ENCODE results near the gene MYEF2. TPM values are rescaled to one million over a fixed set of nuclear protein-coding genes. Genes with fewer than 3 reads are reported as not detected.

Gene MYEF2
- total and polyA plus RNA-seq, 5 experiments from 2014 or later = 0.81 to 24.5 (median 2.4) TPM

DNA sequence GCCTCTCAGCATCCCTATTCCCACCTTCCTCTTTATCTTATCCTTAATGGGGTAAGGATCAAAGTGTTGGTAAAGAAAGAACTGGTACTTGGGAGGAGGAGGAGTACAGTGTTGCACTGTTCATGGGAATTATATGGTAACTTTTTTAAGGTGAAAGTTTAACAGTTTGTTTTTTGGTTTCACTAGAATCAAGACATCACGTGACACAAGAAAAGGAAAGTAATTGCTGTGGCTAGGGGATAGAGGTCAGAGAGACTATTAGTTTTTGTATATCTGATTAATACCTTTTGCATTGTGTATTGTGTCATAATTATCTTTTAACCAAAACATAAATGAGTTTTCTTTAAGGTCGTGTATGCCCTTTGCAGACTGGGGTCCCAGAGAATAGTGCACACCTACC is 80.8 kb downstream of the MYEF2 start:
- H3K27me3 Mint-ChIP-seq = peaks cover 8 to 45% (median 11%) of the 10 kb centered on the region in 5 donors
- POLR2A ChIA-PET = no interaction called here
- no peak for DNase-seq

DNA sequence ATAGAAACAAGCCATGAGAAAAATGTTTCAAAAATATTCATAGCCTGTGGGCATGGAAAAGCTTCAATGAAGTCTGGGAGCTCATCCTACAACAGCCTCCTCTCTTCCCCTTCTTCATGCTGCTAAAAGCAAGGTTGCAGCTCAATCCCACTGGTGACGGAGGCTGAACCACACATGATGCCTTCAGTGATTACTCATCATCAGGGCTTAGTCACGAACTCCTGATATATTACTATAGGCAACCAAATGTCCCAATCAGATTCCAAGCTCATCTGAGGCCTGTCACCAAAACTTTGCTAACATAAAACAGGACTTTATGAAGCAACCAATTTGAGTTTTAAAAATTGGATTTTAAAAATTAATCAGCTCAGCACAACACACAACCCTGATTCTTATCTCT is 81.3 kb downstream of the MYEF2 start:
- H3K4me3 Mint-ChIP-seq = no peak overlapping the region

More for the DNA sequence above, 80.8 kb downstream of the MYEF2 start:
- Mint-ChIP-seq H3K27ac (no peak overlapping the region), H3K9me3 (peaks cover 0 to 3% (median 0%) of the 10 kb centered on the region in 9 donors), H3K4me1 (no peaks in the 10 kb centered on the region), H3K4me3 (no peak overlapping the region), H3K36me3 (no peaks in the 10 kb centered on the region)
- ATAC-seq = no peak

DNA sequence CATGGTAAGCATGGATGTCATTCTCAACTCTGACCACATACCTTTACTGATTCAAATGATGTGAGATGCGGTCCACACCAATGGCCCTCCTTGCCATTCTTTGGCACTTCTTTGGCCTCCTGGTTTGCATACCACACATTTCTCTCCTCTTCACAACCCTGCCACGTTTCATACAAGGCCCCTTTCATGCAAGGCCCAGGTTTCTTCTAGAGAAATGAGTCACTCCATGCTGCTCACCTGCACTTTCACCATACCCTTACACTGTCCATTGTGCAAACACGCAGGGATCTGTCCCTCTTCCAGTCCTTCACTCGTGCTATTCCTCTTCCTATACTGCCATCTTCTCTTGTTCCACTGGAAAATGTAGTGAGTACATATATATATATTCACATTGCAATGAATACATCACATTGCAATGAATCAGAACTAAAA is 81.7 kb downstream of the MYEF2 start:
- Mint-ChIP-seq H3K4me3 (no peak overlapping the region), H3K9me3 (peaks cover 0 to 3% (median 0%) of the 10 kb centered on the region in 9 donors), H3K36me3 (no peaks in the 10 kb centered on the region), H3K4me1 (no peaks in the 10 kb centered on the region), H3K27me3 (peaks cover 8 to 44% (median 11%) of the 10 kb centered on the region in 5 donors), H3K27ac (no peak overlapping the region)
- ATAC-seq (no peak), DNase-seq (no peak)
- POLR2A ChIA-PET = no interaction called here

More for the DNA sequence above, 81.3 kb downstream of the MYEF2 start:
- Mint-ChIP-seq H3K27me3 (peaks cover 8 to 44% (median 11%) of the 10 kb centered on the region in 5 donors), H3K27ac (no peak overlapping the region), H3K9me3 (peaks cover 0 to 3% (median 0%) of the 10 kb centered on the region in 9 donors), H3K36me3 (no peaks in the 10 kb centered on the region), H3K4me1 (no peaks in the 10 kb centered on the region)
- POLR2A ChIA-PET = no interaction called here
- ATAC-seq (no peak), DNase-seq (no peak)

DNA sequence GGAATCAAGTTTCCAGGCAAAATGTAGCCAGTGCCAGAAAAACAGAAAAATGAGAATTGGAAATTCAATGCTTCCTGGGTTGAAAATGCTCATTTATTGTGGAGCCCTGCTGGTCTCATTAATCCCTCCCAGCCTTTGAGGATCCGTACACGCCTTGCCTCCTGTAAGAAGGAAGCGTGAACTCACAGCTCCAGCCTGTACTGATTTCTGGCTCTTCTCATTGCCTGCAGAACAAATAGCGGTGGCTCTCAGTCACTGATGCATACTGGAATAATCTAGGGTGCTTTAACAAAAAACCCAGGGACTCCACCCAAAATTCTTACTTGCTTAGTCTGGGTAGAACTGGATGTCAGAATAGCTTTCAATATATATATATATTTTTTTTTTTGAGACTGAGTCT is 86.6 kb downstream of the MYEF2 start:
- no peak overlapping the region for H3K4me3 Mint-ChIP-seq
- no peaks in the 10 kb centered on the region for H3K4me1 Mint-ChIP-seq

DNA sequence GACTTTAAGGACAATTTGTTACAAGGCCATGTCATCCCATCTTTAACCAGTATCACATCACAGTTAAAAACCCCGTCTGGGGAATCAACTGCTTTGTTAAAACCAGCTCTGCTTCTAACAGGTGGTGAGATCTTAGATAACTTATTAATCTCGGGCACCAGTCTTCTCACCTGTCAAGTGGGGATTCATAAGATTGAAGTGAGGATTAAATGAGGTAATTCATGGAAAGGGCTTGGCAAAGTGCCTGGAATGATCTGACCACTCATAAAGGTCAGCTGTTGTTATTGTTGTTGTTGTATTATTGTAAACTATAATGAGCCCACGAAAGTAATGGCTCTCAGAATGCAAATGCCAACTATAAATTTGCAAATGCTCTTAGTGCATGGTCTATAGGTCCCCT is 87.4 kb downstream of the MYEF2 start:
- Mint-ChIP-seq H3K9me3 (no peaks in the 10 kb centered on the region), H3K27me3 (peaks cover 3 to 13% (median 6%) of the 10 kb centered on the region in 5 donors), H3K27ac (no peak overlapping the region)

More for the DNA sequence above, 86.6 kb downstream of the MYEF2 start:
- H3K9me3 Mint-ChIP-seq = peaks cover 0 to 2% (median 0%) of the 10 kb centered on the region in 9 donors
- ATAC-seq (no peak), DNase-seq (no peak)
- H3K27me3 Mint-ChIP-seq = peaks cover 4 to 15% (median 7%) of the 10 kb centered on the region in 5 donors
- POLR2A ChIA-PET = no interaction called here
- no peaks in the 10 kb centered on the region for H3K36me3 Mint-ChIP-seq
- H3K27ac Mint-ChIP-seq = no peak overlapping the region

DNA sequence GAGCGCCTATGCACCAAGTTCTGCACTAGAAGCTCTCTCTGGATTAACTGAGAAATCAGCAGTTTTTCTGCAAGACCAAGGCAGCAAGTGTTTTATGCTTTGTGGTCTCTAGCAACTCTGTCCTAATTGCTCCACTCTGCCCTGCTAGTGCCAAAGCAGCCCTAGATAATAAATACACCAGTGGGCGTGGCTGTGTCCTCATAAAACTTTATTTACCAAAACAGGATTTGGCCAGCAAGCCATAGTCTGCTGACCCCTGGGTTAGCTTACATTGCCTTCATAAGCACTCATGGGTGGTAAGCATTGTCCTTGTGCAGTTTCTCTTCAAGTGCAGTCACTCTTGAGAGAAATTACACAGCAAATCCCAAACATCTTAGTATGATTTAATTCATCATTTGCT is 88.0 kb downstream of the MYEF2 start:
- Mint-ChIP-seq H3K4me1 (no peaks in the 10 kb centered on the region), H3K27ac (no peak overlapping the region), H3K4me3 (no peak overlapping the region), H3K27me3 (peaks cover 3 to 13% (median 6%) of the 10 kb centered on the region in 5 donors), H3K9me3 (no peaks in the 10 kb centered on the region), H3K36me3 (no peaks in the 10 kb centered on the region)
- DNase-seq = no peak
- no peak for ATAC-seq
- POLR2A ChIA-PET = no interaction called here

More for the DNA sequence above, 87.4 kb downstream of the MYEF2 start:
- no peak for DNase-seq
- POLR2A ChIA-PET = interaction anchor here (0.6 kb wide), 1 partner anchor 28 kb away, joined by 7 read pairs; no protein-coding TSS in a partner anchor
- Mint-ChIP-seq H3K4me3 (no peak overlapping the region), H3K36me3 (no peaks in the 10 kb centered on the region), H3K4me1 (no peaks in the 10 kb centered on the region)
- no peak for ATAC-seq

DNA sequence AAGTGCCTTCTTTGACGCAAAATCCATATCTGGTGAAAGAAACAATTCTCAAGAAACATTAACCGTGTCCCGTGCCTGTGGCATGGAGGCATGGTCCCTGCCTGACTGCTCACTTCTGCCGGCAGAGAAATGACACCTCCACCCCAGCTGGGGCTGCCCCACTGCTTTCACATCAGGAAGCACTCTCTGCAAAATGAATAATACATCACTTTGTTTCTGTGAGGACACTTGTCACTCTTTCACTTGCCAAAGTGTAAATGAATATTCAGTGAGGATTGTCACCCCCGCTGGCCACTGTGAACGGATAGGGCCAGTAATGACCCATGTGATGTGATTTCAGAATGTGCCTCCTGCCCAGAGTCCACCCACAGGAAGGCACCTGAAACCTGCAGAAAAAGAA is 88.4 kb downstream of the MYEF2 start:
- no peak for DNase-seq
- Mint-ChIP-seq H3K9me3 (no peaks in the 10 kb centered on the region), H3K4me1 (no peaks in the 10 kb centered on the region), H3K27me3 (peaks cover 3 to 13% (median 6%) of the 10 kb centered on the region in 5 donors), H3K4me3 (no peak overlapping the region), H3K36me3 (no peaks in the 10 kb centered on the region), H3K27ac (no peak overlapping the region)
- POLR2A ChIA-PET = no interaction called here
- no peak for ATAC-seq

DNA sequence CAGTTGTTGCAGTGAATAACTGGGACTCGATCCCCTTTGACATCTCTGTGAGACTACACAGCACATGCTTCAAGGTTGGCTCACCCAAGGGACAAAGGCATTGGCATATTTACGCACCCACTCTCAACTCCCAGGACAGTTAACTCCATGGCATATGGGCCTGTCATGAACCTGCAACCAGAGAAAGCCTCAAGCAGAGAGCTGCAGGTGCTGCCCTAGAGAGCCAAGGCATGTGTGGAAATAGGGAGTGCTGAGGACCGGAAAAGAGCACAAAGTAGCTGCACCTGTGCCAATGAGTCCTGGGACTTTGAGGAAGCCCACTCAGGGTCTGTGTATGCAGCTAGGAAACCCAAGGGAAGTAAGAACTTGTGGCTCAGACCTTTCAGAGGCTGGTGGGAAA is 90.3 kb downstream of the MYEF2 start:
- POLR2A ChIA-PET = no interaction called here
- H3K9me3 Mint-ChIP-seq = no peaks in the 10 kb centered on the region
- no peaks in the 10 kb centered on the region for H3K36me3 Mint-ChIP-seq
- H3K4me1 Mint-ChIP-seq = no peaks in the 10 kb centered on the region
- no peak overlapping the region for H3K4me3 Mint-ChIP-seq
- peaks cover 2 to 5% (median 3%) of the 10 kb centered on the region in 5 donors for H3K27me3 Mint-ChIP-seq
- H3K27ac Mint-ChIP-seq = no peak overlapping the region
- ATAC-seq (no peak), DNase-seq (no peak)

DNA sequence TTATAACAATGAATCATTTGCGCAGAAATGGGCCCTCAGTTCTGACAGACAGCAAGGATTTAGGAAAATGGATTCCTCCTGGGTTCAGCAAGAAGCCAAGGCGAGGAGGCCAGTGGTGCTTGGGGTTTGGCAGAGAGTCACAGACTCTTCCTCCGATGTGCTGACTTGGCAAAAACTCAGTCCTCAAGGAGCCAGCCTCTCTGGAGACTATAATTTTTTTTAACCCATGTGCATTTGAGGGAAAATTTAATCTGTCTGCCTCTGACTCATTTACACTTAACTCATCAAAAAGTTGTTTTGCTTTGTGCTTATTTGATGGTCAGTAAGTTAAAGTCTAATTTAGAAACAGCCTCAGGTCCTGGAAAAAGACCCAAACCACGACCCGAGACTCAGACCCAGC is 91.5 kb downstream of the MYEF2 start:
- ATAC-seq = no peak
- DNase-seq = no peak
- Mint-ChIP-seq H3K4me3 (no peak overlapping the region), H3K4me1 (no peaks in the 10 kb centered on the region), H3K36me3 (no peaks in the 10 kb centered on the region), H3K9me3 (no peaks in the 10 kb centered on the region), H3K27me3 (peaks cover 3 to 12% (median 5%) of the 10 kb centered on the region in 5 donors), H3K27ac (no peak overlapping the region)
- POLR2A ChIA-PET = no interaction called here

DNA sequence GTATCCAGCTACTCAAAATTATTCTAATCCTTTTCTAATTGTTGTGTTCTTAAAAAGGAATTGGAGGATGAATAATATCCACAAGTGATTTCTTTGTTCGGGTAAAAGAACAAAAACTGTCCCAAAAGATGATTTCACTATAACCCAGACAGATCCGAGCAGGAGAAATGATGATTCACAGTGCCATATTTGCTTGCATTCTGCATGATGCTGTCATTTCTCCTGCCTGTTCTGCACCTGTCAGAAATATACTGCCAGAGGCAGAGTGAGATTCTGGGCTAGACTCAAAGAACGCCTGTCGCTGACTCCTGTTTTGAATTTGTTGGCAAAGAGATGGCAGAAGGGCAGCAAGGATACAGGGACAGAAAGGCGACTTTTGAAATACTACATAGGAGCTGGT is 92.0 kb downstream of the MYEF2 start:
- DNase-seq = no peak
- Mint-ChIP-seq H3K4me1 (no peaks in the 10 kb centered on the region), H3K27me3 (peaks cover 3 to 12% (median 5%) of the 10 kb centered on the region in 5 donors), H3K9me3 (no peaks in the 10 kb centered on the region), H3K27ac (no peak overlapping the region), H3K4me3 (no peak overlapping the region), H3K36me3 (no peaks in the 10 kb centered on the region)
- no peak for ATAC-seq
- POLR2A ChIA-PET = no interaction called here

DNA sequence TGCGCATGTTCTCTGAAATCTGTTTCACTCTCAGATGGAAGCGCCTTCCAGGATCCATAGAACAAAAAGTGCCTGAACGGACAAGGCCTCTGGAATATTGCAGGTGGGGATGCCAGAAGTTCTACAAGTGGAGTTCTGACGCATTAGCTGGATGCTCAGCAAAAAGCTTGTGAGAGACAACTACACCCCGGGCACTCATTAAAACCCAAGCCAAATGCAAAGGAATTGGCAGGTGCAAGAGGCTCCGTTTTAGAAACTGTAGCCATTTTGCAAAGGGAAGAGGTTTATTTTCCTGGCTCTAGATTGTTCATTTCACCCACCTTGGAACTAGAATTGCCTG is 92.5 kb downstream of the MYEF2 start:
- no peak overlapping the region for H3K27ac Mint-ChIP-seq
- no peaks in the 10 kb centered on the region for H3K9me3 Mint-ChIP-seq
- DNase-seq (no peak), ATAC-seq (no peak)
- POLR2A ChIA-PET = no interaction called here
- H3K4me1 Mint-ChIP-seq = no peaks in the 10 kb centered on the region
- no peak overlapping the region for H3K4me3 Mint-ChIP-seq
- no peaks in the 10 kb centered on the region for H3K36me3 Mint-ChIP-seq
- H3K27me3 Mint-ChIP-seq = peaks cover 3 to 12% (median 4%) of the 10 kb centered on the region in 5 donors

DNA sequence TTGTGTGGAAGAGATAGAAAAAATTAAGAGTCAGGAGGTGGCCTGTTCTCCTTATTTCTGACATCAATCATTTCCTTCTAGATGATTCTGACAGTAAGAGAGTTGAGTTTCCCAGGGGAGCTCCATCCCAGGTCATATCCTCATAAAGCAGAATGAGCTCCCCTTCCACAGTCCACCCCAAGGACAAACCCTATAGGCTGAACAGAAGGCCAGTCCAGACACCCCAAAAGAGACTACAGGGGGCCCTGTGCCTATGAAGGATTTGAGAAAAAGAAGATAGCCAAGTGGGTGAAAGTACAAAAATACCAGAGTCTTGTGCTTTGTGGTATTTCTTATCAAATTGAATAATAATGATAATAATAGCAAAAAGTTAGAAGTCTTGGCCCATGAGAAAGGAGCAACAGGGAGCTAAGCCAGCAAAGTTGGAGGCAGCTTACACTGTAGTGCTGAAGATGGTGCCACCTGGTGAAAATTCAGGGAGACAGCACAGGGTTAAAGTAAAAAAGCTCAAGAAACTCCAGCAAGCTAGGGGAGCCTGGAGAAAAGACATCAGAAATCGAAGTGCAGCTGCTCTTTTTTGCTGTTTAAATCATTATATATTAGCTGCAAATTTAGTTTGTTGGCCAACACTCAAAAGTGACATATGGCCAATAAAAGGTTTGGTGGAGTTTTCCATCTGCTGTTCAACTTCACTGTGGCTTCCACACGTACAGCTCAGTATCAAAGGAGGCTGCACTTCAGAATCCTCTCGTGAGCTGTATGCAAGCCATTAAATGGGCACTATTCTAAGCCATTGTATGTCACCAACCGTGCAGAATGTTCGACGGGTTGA is 93.1 kb downstream of the MYEF2 start:
- DNase-seq (no peak), ATAC-seq (no peak)
- POLR2A ChIA-PET = no interaction called here
- Mint-ChIP-seq H3K36me3 (no peaks in the 10 kb centered on the region), H3K9me3 (no peaks in the 10 kb centered on the region), H3K4me1 (no peaks in the 10 kb centered on the region), H3K4me3 (no peak overlapping the region), H3K27ac (no peak overlapping the region), H3K27me3 (peaks cover 5 to 12% (median 6%) of the 10 kb centered on the region in 5 donors)

Data from naive thymus-derived CD8-positive, alpha-beta T cell (primary cell).